ENCODE measurements around the gene SGSM1.
"Not testable (repeated sequence)": the region's sequence is repeated elsewhere in the genome, so short reads cannot be mapped to it uniquely, and the experiment has no call there.

SGSM1 gene

DNA sequence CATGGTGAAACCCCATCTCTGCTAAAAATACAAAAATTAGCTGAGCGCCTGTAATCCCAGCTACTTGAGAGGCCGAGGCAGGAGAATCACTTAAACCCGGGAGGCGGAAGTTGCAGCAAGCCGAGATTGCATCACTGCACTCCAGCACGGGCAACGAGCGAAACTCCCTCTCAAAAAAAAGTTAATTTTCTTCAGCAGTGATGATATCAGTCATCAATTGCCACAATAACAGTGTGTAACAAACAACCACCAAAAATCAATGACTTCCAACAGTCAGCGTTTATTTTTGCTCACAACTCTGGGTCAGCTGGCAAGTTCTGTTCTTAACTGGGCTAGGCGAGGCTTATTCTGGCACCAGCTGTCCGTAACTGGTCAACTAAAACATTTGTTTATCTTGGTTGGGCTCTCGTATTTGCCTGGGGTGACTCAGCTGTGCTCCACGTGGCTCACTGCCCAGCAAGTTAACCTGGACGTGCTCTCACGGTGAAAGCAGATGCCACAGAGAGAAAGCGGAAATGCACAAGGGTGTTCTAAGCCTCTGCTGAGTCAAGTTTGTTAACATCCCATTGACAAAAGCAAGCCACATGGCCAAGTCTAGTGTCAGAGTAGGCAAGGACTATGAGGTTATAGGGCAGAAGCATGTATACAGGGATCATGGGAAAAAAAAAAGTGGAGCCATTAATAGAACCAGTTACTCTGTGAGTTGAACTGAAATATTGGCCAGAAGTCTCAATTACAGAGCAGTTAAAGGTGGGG lies 88.4 kb downstream of the SGSM1 start:
- Histone ChIP-seq H3K4me1 (ENCODE audit: control insufficient read depth in 1 of 2, insufficient read depth in 2 of 2, low read length in 2 of 2) (peaks cover 18 to 19% of the 10 kb centered on the region in 2 donors), H3K9ac (ENCODE audit: low read depth in 1 of 2, low read length in 2 of 2) (no peak overlapping the region), H3K27ac (ENCODE audit: low read depth, low read length) (peak overlapping the region; percentile 47), H3K4me3 (ENCODE audit: low read depth in 1 of 2, low read length in 2 of 2) (peak overlapping the region; percentile 11 to 40), H3K9me3 (ENCODE audit: control insufficient read depth in 1 of 2, low read length in 2 of 2) (no peaks in the 10 kb centered on the region), H3K36me3 (ENCODE audit: control insufficient read depth in 1 of 2, insufficient read depth in 2 of 2, low read length in 2 of 2) (peaks cover 0 to 3% of the 10 kb centered on the region in 2 donors), H3K27me3 (ENCODE audit: control insufficient read depth in 1 of 2, insufficient read depth in 2 of 2, low read length in 2 of 2) (no peaks in the 10 kb centered on the region)

GRCh38 chr22:24894998-24895397 lies 89.0 kb downstream of the SGSM1 start:
- H3K4me1 ChIP-seq (ENCODE audit: control insufficient read depth in 1 of 2, insufficient read depth in 2 of 2, low read length in 2 of 2), result peaks cover 18 to 19% of the 10 kb centered on the region in 2 donors
- no peaks in the 10 kb centered on the region for H3K27me3 ChIP-seq (ENCODE audit: control insufficient read depth in 1 of 2, insufficient read depth in 2 of 2, low read length in 2 of 2)
- H3K9ac ChIP-seq (ENCODE audit: low read depth in 1 of 2, low read length in 2 of 2), result no peak overlapping the region
- H3K4me3 ChIP-seq (ENCODE audit: low read depth in 1 of 2, low read length in 2 of 2), result peak overlapping the region; percentile 11 to 40
- peaks cover 0 to 3% of the 10 kb centered on the region in 2 donors for H3K36me3 ChIP-seq (ENCODE audit: control insufficient read depth in 1 of 2, insufficient read depth in 2 of 2, low read length in 2 of 2)
- H3K9me3 ChIP-seq (ENCODE audit: control insufficient read depth in 1 of 2, low read length in 2 of 2), result no peaks in the 10 kb centered on the region
- H3K27ac ChIP-seq (ENCODE audit: low read depth, low read length), result peak overlapping the region; percentile 35

GRCh38 chr22:24901448-24901847 lies 95.4 kb downstream of the SGSM1 start:
- Histone ChIP-seq H3K4me1 (ENCODE audit: control insufficient read depth in 1 of 2, insufficient read depth in 2 of 2, low read length in 2 of 2) (no peaks in the 10 kb centered on the region), H3K4me3 (ENCODE audit: low read depth in 1 of 2, low read length in 2 of 2) (no peak overlapping the region), H3K27ac (ENCODE audit: low read depth, low read length) (no peak overlapping the region), H3K9ac (ENCODE audit: low read depth in 1 of 2, low read length in 2 of 2) (no peak overlapping the region), H3K36me3 (ENCODE audit: control insufficient read depth in 1 of 2, insufficient read depth in 2 of 2, low read length in 2 of 2) (peaks cover 0 to 3% of the 10 kb centered on the region in 2 donors), H3K27me3 (ENCODE audit: control insufficient read depth in 1 of 2, insufficient read depth in 2 of 2, low read length in 2 of 2) (no peaks in the 10 kb centered on the region), H3K9me3 (ENCODE audit: control insufficient read depth in 1 of 2, low read length in 2 of 2) (peaks cover 0 to 3% of the 10 kb centered on the region in 2 donors)

DNA sequence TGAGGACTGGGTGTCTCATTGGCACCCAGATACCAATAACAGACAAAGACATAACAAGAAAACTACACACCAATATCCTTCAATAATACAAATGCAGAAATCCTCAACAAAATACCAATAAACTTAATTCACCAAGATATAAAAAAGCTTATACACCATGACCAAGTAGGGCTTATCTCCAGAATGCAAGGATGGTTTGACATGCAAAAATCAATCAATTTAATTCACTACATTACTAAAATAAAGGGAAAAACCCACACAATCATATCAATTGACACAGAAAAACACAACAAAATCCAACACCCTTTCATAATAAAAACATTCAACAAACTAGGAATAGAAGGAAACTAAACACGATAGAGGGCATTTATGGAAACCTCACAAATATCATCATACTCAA lies 99.9 kb downstream of the SGSM1 start:
- H3K4me1 ChIP-seq (ENCODE audit: control insufficient read depth in 1 of 2, insufficient read depth in 2 of 2, low read length in 2 of 2), result no peaks in the 10 kb centered on the region
- no peaks in the 10 kb centered on the region for H3K27me3 ChIP-seq (ENCODE audit: control insufficient read depth in 1 of 2, insufficient read depth in 2 of 2, low read length in 2 of 2)
- H3K4me3 ChIP-seq (ENCODE audit: low read depth in 1 of 2, low read length in 2 of 2), result no peak overlapping the region
- peaks cover 0 to 3% of the 10 kb centered on the region in 2 donors for H3K9me3 ChIP-seq (ENCODE audit: control insufficient read depth in 1 of 2, low read length in 2 of 2)
- H3K36me3 ChIP-seq (ENCODE audit: control insufficient read depth in 1 of 2, insufficient read depth in 2 of 2, low read length in 2 of 2), result no peaks in the 10 kb centered on the region
- no peak overlapping the region for H3K27ac ChIP-seq (ENCODE audit: low read depth, low read length)
- H3K9ac ChIP-seq (ENCODE audit: low read depth in 1 of 2, low read length in 2 of 2), result no peak overlapping the region

- H3K4me3 ChIP-seq (ENCODE audit: low read depth in 1 of 2, low read length in 2 of 2); H3K27ac ChIP-seq (ENCODE audit: low read depth, low read length); H3K36me3 ChIP-seq (ENCODE audit: control insufficient read depth in 1 of 2, insufficient read depth in 2 of 2, low read length in 2 of 2); H3K4me1 ChIP-seq (ENCODE audit: control insufficient read depth in 1 of 2, insufficient read depth in 2 of 2, low read length in 2 of 2); H3K27me3 ChIP-seq (ENCODE audit: control insufficient read depth in 1 of 2, insufficient read depth in 2 of 2, low read length in 2 of 2); H3K9ac ChIP-seq (ENCODE audit: low read depth in 1 of 2, low read length in 2 of 2); H3K9me3 ChIP-seq (ENCODE audit: control insufficient read depth in 1 of 2, low read length in 2 of 2): not testable (repeated sequence)
Measured at GRCh38 chr22:24907101-24907500, 101.1 kb downstream of the SGSM1 start.

GRCh38 chr22:24920029-24920428 lies 114.0 kb downstream of the SGSM1 start:
- Histone ChIP-seq H3K4me3 (ENCODE audit: low read depth in 1 of 2, low read length in 2 of 2) (no peak overlapping the region), H3K9me3 (ENCODE audit: control insufficient read depth in 1 of 2, low read length in 2 of 2) (no peaks in the 10 kb centered on the region), H3K27ac (ENCODE audit: low read depth, low read length) (no peak overlapping the region), H3K27me3 (ENCODE audit: control insufficient read depth in 1 of 2, insufficient read depth in 2 of 2, low read length in 2 of 2) (no peaks in the 10 kb centered on the region), H3K4me1 (ENCODE audit: control insufficient read depth in 1 of 2, insufficient read depth in 2 of 2, low read length in 2 of 2) (no peaks in the 10 kb centered on the region), H3K36me3 (ENCODE audit: control insufficient read depth in 1 of 2, insufficient read depth in 2 of 2, low read length in 2 of 2) (no peaks in the 10 kb centered on the region), H3K9ac (ENCODE audit: low read depth in 1 of 2, low read length in 2 of 2) (no peak overlapping the region)

DNA sequence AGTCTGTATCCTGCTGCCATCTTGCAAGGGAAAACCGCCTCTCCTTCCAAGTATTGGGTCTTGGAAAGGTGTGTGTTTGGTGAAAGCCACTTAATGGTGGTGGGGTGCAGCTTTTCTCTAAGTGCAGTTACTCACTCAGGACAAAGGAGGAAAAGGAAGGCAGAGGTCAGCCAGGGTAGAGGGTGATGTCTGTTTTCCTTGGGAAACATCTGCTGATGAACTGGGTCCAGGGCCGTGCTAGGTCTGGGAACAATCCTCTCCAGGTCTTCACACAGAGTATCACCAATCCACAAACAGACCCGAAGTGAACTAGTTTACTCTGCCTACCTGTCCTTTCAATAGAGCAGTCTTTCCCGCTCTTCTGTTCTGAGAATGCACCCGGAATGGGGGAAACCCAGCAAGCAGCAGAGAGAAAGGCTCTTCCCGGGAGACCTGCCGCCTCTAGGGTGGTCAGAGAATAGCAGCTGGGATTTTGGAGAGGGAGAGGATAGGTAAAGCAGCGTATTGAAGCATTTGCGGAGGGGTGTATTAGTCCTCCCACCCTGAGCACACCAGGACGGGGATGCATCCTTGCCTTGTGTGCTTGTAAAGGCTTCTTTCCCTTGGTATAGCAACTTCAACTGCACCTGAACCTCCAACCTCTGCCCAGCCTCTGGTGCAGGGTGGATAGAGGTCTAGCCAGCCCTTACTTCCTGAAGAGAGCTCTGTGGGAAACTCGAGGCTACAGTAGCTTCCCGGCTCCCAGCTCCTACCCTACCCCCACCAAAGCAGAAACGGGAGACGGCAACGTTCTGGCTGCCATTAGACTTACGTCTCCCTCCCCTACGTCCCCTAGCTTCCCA lies 119.8 kb downstream of the SGSM1 start:
- H3K27ac ChIP-seq (ENCODE audit: low read depth, low read length), result no peak overlapping the region
- no peaks in the 10 kb centered on the region for H3K9me3 ChIP-seq (ENCODE audit: control insufficient read depth in 1 of 2, low read length in 2 of 2)

DNA sequence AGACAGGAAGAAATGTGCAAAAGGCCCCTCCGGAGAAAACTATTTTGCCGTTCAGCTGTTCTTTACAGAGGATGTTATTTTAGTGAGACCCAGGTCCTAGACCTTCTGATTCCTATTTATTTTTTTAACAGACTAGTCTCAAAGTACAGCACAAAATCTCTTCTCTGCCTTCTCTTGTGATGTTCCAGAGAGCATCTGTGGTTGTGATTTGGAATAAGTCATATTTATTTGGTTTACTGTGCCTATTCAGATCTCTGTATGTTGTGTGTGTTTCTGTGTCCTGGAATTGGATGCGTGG lies 120.4 kb downstream of the SGSM1 start:
- no peaks in the 10 kb centered on the region for H3K27me3 ChIP-seq (ENCODE audit: control insufficient read depth in 1 of 2, insufficient read depth in 2 of 2, low read length in 2 of 2)
- no peaks in the 10 kb centered on the region for H3K4me1 ChIP-seq (ENCODE audit: control insufficient read depth in 1 of 2, insufficient read depth in 2 of 2, low read length in 2 of 2)
- no peak overlapping the region for H3K4me3 ChIP-seq (ENCODE audit: low read depth in 1 of 2, low read length in 2 of 2)
- H3K27ac ChIP-seq (ENCODE audit: low read depth, low read length), result no peak overlapping the region
- no peaks in the 10 kb centered on the region for H3K36me3 ChIP-seq (ENCODE audit: control insufficient read depth in 1 of 2, insufficient read depth in 2 of 2, low read length in 2 of 2)
- H3K9me3 ChIP-seq (ENCODE audit: control insufficient read depth in 1 of 2, low read length in 2 of 2), result no peaks in the 10 kb centered on the region
- H3K9ac ChIP-seq (ENCODE audit: low read depth in 1 of 2, low read length in 2 of 2), result no peak overlapping the region

More for the DNA sequence above, 119.8 kb downstream of the SGSM1 start:
- Histone ChIP-seq H3K36me3 (ENCODE audit: control insufficient read depth in 1 of 2, insufficient read depth in 2 of 2, low read length in 2 of 2) (no peaks in the 10 kb centered on the region), H3K4me3 (ENCODE audit: low read depth in 1 of 2, low read length in 2 of 2) (no peak overlapping the region), H3K27me3 (ENCODE audit: control insufficient read depth in 1 of 2, insufficient read depth in 2 of 2, low read length in 2 of 2) (no peaks in the 10 kb centered on the region), H3K4me1 (ENCODE audit: control insufficient read depth in 1 of 2, insufficient read depth in 2 of 2, low read length in 2 of 2) (no peaks in the 10 kb centered on the region), H3K9ac (ENCODE audit: low read depth in 1 of 2, low read length in 2 of 2) (no peak overlapping the region)

DNA sequence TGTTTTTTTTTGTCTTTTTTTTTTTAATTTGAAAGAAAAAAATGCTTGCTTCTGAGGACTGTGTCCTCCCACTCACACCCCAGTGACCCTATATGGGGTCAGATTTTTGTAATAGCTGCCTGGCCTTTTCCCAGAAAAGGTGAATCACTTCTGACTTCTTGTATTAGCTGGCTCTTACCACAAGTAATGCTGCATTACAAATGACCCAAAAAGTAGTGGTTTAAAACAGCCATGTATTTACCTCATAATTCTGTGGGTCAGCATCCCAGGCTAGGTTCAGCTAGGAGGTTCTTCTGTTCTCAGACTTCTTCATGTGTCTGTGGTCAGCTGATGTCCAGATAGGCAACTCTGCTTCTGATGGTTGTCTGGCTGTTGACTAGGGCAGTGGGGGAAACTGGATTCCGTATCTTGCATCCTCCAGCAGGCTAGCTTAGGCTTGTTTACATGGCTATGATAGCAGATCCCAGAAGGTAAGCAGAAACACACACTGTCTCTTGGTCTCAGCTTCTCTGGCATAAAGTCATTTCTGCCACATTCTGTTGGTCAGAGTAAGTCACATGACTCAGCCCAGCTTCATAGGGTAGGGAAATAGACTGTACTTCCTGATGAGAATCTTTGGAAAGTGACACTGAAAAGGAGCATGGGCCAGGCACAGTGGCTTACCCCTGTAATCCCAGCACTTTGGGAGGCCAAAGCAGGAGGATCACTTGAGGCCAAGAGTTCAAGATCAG lies 121.0 kb downstream of the SGSM1 start:
- no peaks in the 10 kb centered on the region for H3K27me3 ChIP-seq (ENCODE audit: control insufficient read depth in 1 of 2, insufficient read depth in 2 of 2, low read length in 2 of 2)
- no peaks in the 10 kb centered on the region for H3K36me3 ChIP-seq (ENCODE audit: control insufficient read depth in 1 of 2, insufficient read depth in 2 of 2, low read length in 2 of 2)
- H3K4me3 ChIP-seq (ENCODE audit: low read depth in 1 of 2, low read length in 2 of 2), result no peak overlapping the region
- no peaks in the 10 kb centered on the region for H3K4me1 ChIP-seq (ENCODE audit: control insufficient read depth in 1 of 2, insufficient read depth in 2 of 2, low read length in 2 of 2)
- H3K27ac ChIP-seq (ENCODE audit: low read depth, low read length), result no peak overlapping the region
- H3K9ac ChIP-seq (ENCODE audit: low read depth in 1 of 2, low read length in 2 of 2), result no peak overlapping the region
- no peaks in the 10 kb centered on the region for H3K9me3 ChIP-seq (ENCODE audit: control insufficient read depth in 1 of 2, low read length in 2 of 2)

- no peaks in the 10 kb centered on the region for H3K4me1 ChIP-seq (ENCODE audit: control insufficient read depth in 1 of 2, insufficient read depth in 2 of 2, low read length in 2 of 2)
- no peaks in the 10 kb centered on the region for H3K27me3 ChIP-seq (ENCODE audit: control insufficient read depth in 1 of 2, insufficient read depth in 2 of 2, low read length in 2 of 2)
- no peaks in the 10 kb centered on the region for H3K9me3 ChIP-seq (ENCODE audit: control insufficient read depth in 1 of 2, low read length in 2 of 2)
- H3K9ac ChIP-seq (ENCODE audit: low read depth in 1 of 2, low read length in 2 of 2), result no peak overlapping the region
- H3K36me3 ChIP-seq (ENCODE audit: control insufficient read depth in 1 of 2, insufficient read depth in 2 of 2, low read length in 2 of 2), result no peaks in the 10 kb centered on the region
- H3K27ac ChIP-seq (ENCODE audit: low read depth, low read length), result no peak overlapping the region
- H3K4me3 ChIP-seq (ENCODE audit: low read depth in 1 of 2, low read length in 2 of 2), result no peak overlapping the region
Measured at GRCh38 chr22:24928322-24928721, 122.3 kb downstream of the SGSM1 start.
